ENCODE results near the gene TOX4. TPM values are rescaled to one million over a fixed set of nuclear protein-coding genes. Genes with fewer than 3 reads are reported as not detected.

TOX4 gene
- total and polyA plus RNA-seq, 2 of the 8 experiments (the other 6 are each of a cell fraction or from before 2014, with no cell fraction given), result 51.5 to 58.3 TPM

DNA sequence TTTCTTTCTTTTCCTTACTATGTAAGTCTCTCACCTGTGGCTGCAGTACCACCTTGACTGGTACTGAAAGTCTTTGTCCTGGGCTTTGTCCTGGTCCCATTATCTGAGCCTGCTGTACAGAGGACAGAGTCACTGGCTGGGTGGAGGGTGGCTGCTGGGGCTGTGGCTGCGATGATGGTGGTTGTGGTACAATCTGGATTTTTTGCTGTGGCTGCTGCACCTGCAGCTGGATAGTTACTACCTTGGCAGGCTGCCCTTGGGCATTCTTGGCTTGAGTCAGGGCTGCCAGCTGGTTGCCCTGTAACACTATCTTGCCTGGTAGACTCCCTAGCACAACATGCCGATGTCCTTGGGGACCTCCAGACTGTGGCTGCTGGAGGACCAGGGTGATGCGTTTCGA lies 48.1 kb upstream of the TOX4 start:
- 99% methylated on average over 4 of the region's 4 CpGs; no CpG with 5 or more reads in 1 of the 2 experiments for WGBS, 2 experiments (ENCODE audit: extremely low coverage in 1 of 2, insufficient coverage in 1 of 2, insufficient read length in 1 of 2, insufficient replicate concordance in 2 of 2, low coverage in 1 of 2, low lambda C conversion rate in 2 of 2, missing lambda C conversion rate in 1 of 2)
- CTCF ChIA-PET (ENCODE audit: partially characterized antibody), result interaction anchor here (1.5 kb wide), 1 partner anchor 189 kb away, joined by 4 read pairs; no protein-coding TSS in a partner anchor
- no peak overlapping the region for H2BK12ac ChIP-seq (ENCODE audit: low read depth, low read length)
- FAIRE-seq, result no peak
- no peaks in the 10 kb centered on the region for H3K27me3 ChIP-seq (replicated peaks in 1 of 4; ENCODE audit: control insufficient read depth in 3 of 4, extremely low read depth in 1 of 4, insufficient read depth in 3 of 4, low read length in 3 of 4)
- H3K4me2 ChIP-seq (ENCODE audit: insufficient read depth in 1 of 2, low read depth in 2 of 2, low read length in 2 of 2), result no peak overlapping the region
- H3K36me3 ChIP-seq (ENCODE audit: control insufficient read depth in 2 of 4, insufficient read depth in 4 of 4, low read length in 3 of 4), result peaks cover 38 to 78% (median 66%) of the 10 kb centered on the region in 4 experiments
- H4K20me1 ChIP-seq (replicated peaks in 1 of 2; ENCODE audit: control insufficient read depth in 1 of 2, insufficient read depth in 2 of 2, low read length in 2 of 2), result peaks cover 5 to 17% of the 10 kb centered on the region in 2 experiments
- no peak overlapping the region for H3K9ac ChIP-seq (replicated peaks in 1 of 4; ENCODE audit: extremely low read depth in 1 of 4, low read depth in 3 of 4, low read length in 3 of 4)
- no peak overlapping the region for H2AFZ ChIP-seq (ENCODE audit: low read length)
- no peak for TF ChIP-seq NRF1 (IDR thresholded peaks at IDR 0.05; ENCODE audit: low read depth, low read length)
- TF ChIP-seq RAD21 (IDR thresholded peaks at IDR 0.05 in 1 of 2, conservative IDR thresholded peaks at IDR 0.05 in 1 of 2; ENCODE audit: low read depth in 2 of 2, low read length in 2 of 2), result no peak
- TF ChIP-seq CTBP2 (IDR thresholded peaks at IDR 0.05; ENCODE audit: borderline replicate concordance, insufficient read depth, insufficient read length, low read length), result no peak
- TF ChIP-seq RXRA (IDR thresholded peaks at IDR 0.05; ENCODE audit: insufficient read depth, low read depth, low read length), result no peak
- no peak for TF ChIP-seq CREB1 (IDR thresholded peaks at IDR 0.05)
- H3K18ac ChIP-seq (ENCODE audit: extremely low read depth, low read length), result no peak overlapping the region
- no peak for DNase-seq (ENCODE audit: low read depth in 1 of 2, low spot score in 2 of 2)
- POLR2A ChIA-PET (ENCODE audit: partially characterized antibody), result interaction anchor here (1.2 to 1.3 kb wide), 2 partner anchors 49 to 64 kb away, joined by 3 to 4 read pairs; no protein-coding TSS in a partner anchor
- no peak overlapping the region for H2BK15ac ChIP-seq (ENCODE audit: low read length)
- no peak overlapping the region for H3K56ac ChIP-seq (replicated peaks; ENCODE audit: insufficient read length, low read depth, low read length)
- no peak overlapping the region for H3K4me3 ChIP-seq (ENCODE audit: extremely low read depth in 1 of 4, insufficient read depth in 2 of 4, low read depth in 3 of 4, low read length in 4 of 4)
- peaks cover 0 to 49% of the 10 kb centered on the region in 2 experiments; a peak in 3 of 4 replicates for H3K79me2 ChIP-seq (ENCODE audit: control insufficient read depth in 1 of 2, insufficient read depth in 2 of 2, low read length in 2 of 2)
- H4K5ac ChIP-seq (ENCODE audit: insufficient read length, low read depth, low read length), result no peak overlapping the region
- H3K79me1 ChIP-seq (ENCODE audit: low read depth, low read length), result no peaks in the 10 kb centered on the region; the same call in 1 of the 2 replicates
- no peak overlapping the region for H3K4ac ChIP-seq (replicated peaks; ENCODE audit: insufficient read length, low read depth, low read length)
- no peak overlapping the region for H3K14ac ChIP-seq (ENCODE audit: insufficient read length)
- no peaks in the 10 kb centered on the region for H3K4me1 ChIP-seq (replicated peaks in 1 of 4; ENCODE audit: control insufficient read depth in 3 of 4, insufficient read depth in 4 of 4, low read length in 3 of 4)
- H4K8ac ChIP-seq (ENCODE audit: extremely low read depth, insufficient read depth, low read length), result no peak overlapping the region
- no peaks in the 10 kb centered on the region for H3K9me3 ChIP-seq (ENCODE audit: insufficient read depth in 2 of 2, low read depth in 1 of 2, low read length in 1 of 2)
- no peak overlapping the region for H2BK20ac ChIP-seq (ENCODE audit: low read length)
- no peak overlapping the region for H3K23ac ChIP-seq (ENCODE audit: insufficient read length)
- H3K23me2 ChIP-seq (ENCODE audit: low read depth, low read length), result no peaks in the 10 kb centered on the region; the same call in 1 of the 2 replicates
- H3K27ac ChIP-seq (ENCODE audit: low read depth, low read length), result no peak overlapping the region
- no peak overlapping the region for H2BK5ac ChIP-seq (ENCODE audit: low read depth, low read length)
- no peak overlapping the region for H4K91ac ChIP-seq (replicated peaks; ENCODE audit: insufficient read length, low read length)
- H2BK120ac ChIP-seq (replicated peaks; ENCODE audit: low read depth, low read length), result no peak overlapping the region
- H2AK5ac ChIP-seq (ENCODE audit: low read depth, low read length), result no peak overlapping the region
